ENCODE results near the gene PPP2R3A. TPM values are rescaled to one million over a fixed set of nuclear protein-coding genes. Genes with fewer than 3 reads are reported as not detected.
A peak's percentile ranks its signal among the peaks of the same experiment; 100 is the strongest.

The PPP2R3A gene
- total RNA-seq, 1 donor from 2014 or later: 16.5 TPM

- Mint-ChIP-seq H3K27ac (no peak overlapping the region), H3K4me1 (ENCODE audit: unreplicated experiment) (peaks cover 13% of the 10 kb centered on the region), H3K4me3 (no peak overlapping the region), H3K9me3 (no peaks in the 10 kb centered on the region), H3K36me3 (peaks cover 38% of the 10 kb centered on the region), H3K27me3 (no peaks in the 10 kb centered on the region)
- no peak for DNase-seq (ENCODE audit: extremely low spot score, unreplicated experiment)
- TF ChIP-seq CTCF (conservative IDR thresholded peaks at IDR 0.05): no peak
Measured at GRCh38 chr3:136149667-136150066, 184.1 kb downstream of the PPP2R3A start.

GRCh38 chr3:136151219-136151618, 185.7 kb downstream of the PPP2R3A start:
- H3K4me1 Mint-ChIP-seq (ENCODE audit: unreplicated experiment): peaks cover 13% of the 10 kb centered on the region
- H3K9me3 Mint-ChIP-seq: no peaks in the 10 kb centered on the region
- H3K36me3 Mint-ChIP-seq: peaks cover 28% of the 10 kb centered on the region
- no peak overlapping the region for H3K4me3 Mint-ChIP-seq
- peak overlapping the region; percentile 32 for H3K27ac Mint-ChIP-seq
- no peak for DNase-seq (ENCODE audit: extremely low spot score, unreplicated experiment)
- no peak for TF ChIP-seq CTCF (conservative IDR thresholded peaks at IDR 0.05)
- H3K27me3 Mint-ChIP-seq: no peaks in the 10 kb centered on the region

GRCh38 chr3:136152176-136152843, 186.8 kb downstream of the PPP2R3A start:
- Mint-ChIP-seq H3K9me3 (no peaks in the 10 kb centered on the region), H3K4me3 (no peak overlapping the region), H3K36me3 (peaks cover 29% of the 10 kb centered on the region), H3K27me3 (no peaks in the 10 kb centered on the region), H3K4me1 (ENCODE audit: unreplicated experiment) (peaks cover 13% of the 10 kb centered on the region), H3K27ac (no peak overlapping the region)
- DNase-seq (ENCODE audit: extremely low spot score, unreplicated experiment): no peak
- TF ChIP-seq CTCF (conservative IDR thresholded peaks at IDR 0.05): no peak

GRCh38 chr3:136152963-136153362, 187.4 kb downstream of the PPP2R3A start:
- no peak for TF ChIP-seq CTCF (conservative IDR thresholded peaks at IDR 0.05)
- no peak overlapping the region for H3K4me3 Mint-ChIP-seq
- no peaks in the 10 kb centered on the region for H3K9me3 Mint-ChIP-seq
- peaks cover 29% of the 10 kb centered on the region for H3K36me3 Mint-ChIP-seq
- H3K4me1 Mint-ChIP-seq (ENCODE audit: unreplicated experiment): peaks cover 9% of the 10 kb centered on the region
- no peaks in the 10 kb centered on the region for H3K27me3 Mint-ChIP-seq
- DNase-seq (ENCODE audit: extremely low spot score, unreplicated experiment): no peak
- H3K27ac Mint-ChIP-seq: no peak overlapping the region

GRCh38 chr3:136161516-136161915, 196.0 kb downstream of the PPP2R3A start:
- H3K27me3 Mint-ChIP-seq: no peaks in the 10 kb centered on the region
- TF ChIP-seq CTCF (conservative IDR thresholded peaks at IDR 0.05): no peak
- H3K27ac Mint-ChIP-seq: no peak overlapping the region
- peaks cover 17% of the 10 kb centered on the region for H3K36me3 Mint-ChIP-seq
- H3K4me3 Mint-ChIP-seq: no peak overlapping the region
- H3K4me1 Mint-ChIP-seq (ENCODE audit: unreplicated experiment): peaks cover 18% of the 10 kb centered on the region
- no peaks in the 10 kb centered on the region for H3K9me3 Mint-ChIP-seq
- DNase-seq (ENCODE audit: extremely low spot score, unreplicated experiment): no peak

Measured in type B pancreatic cell (in vitro differentiated cells).